GM12878 (cell line): ENCODE results near the gene ADGRD1. TPM values are rescaled to one million over a fixed set of nuclear protein-coding genes. Genes with fewer than 3 reads are reported as not detected.
A peak's percentile ranks its signal among the peaks of the same experiment; 100 is the strongest.

Source experiments
- ATF7 ChIP-seq: fragments of 450-650 bp; IDR thresholded peaks from 2 replicates; pipeline ENCODE4 v1.6.1; 2016; ENCODE audit warnings: low read depth, mild to moderate bottlenecking
- CEBPB ChIP-seq, 2 experiments: fragments of 150-350 bp in 1 of 2; IDR thresholded peaks; 2 replicates each; pipeline ENCODE4 v1.6.1; 2012 to 2014; ENCODE audit warnings: low read depth in 2 of 2, low read length in 2 of 2, borderline replicate concordance in 1 of 2, inconsistent platforms in 1 of 2
- IRF4 ChIP-seq: IDR thresholded peaks from 2 replicates; pipeline ENCODE4 v1.6.1; 2011; ENCODE audit warnings: low read depth, low read length
- KAT2A ChIP-seq: conservative IDR thresholded peaks from 2 replicates; pipeline ENCODE4 v1.6.1; 2011; ENCODE audit warnings: low read depth, low read length; ENCODE audit not compliant: control insufficient read depth
- MEF2B ChIP-seq: fragments of 450-650 bp; IDR thresholded peaks from 2 replicates; pipeline ENCODE4 v1.6.1; 2018; ENCODE audit warnings: mild to moderate bottlenecking, moderate library complexity; ENCODE audit not compliant: partially characterized antibody, poor library complexity, severe bottlenecking
- NFXL1 ChIP-seq: fragments of 450-650 bp; IDR thresholded peaks from 2 replicates; pipeline ENCODE4 v1.6.1; 2017; ENCODE audit warnings: antibody characterized with exemption, mild to moderate bottlenecking, borderline replicate concordance
- POLR2A ChIP-seq: IDR thresholded peaks from 2 replicates; pipeline ENCODE4 v1.6.1; 2011; ENCODE audit warnings: low read depth, mild to moderate bottlenecking, low read length
- ZNF384 ChIP-seq: IDR thresholded peaks from 2 replicates; pipeline ENCODE4 v1.6.1; 2012; ENCODE audit warnings: low read depth, mild to moderate bottlenecking, low read length, improper control_type of control experiment, borderline replicate concordance
- polyA plus RNA-seq, 11 experiments: library from polyadenylated mRNA; depleted of rRNA in 4 of 11; unstranded in 6 of 11; stranded (reverse) in 5 of 11; fragments of >200 nt; fragmentation: Nextera tagmentation in 4 of 11; fragmentation: Illumina TruSeq in 1 of 11; extraction: Ambion mirVana in 4 of 11; extraction: Trizol in 1 of 11; gene quantifications; 1 replicate in 1 of 11; 2 replicates in 10 of 11; pipeline versions ENCODE4 v1.2.1 to v1.2.3, GENCODE V29; 2011 to 2016; ENCODE audit warnings: inconsistent platforms in 2 of 11, missing spikeins in 2 of 11, low read depth in 1 of 11
- total RNA-seq, 4 experiments: library from RNA; depleted of rRNA in 3 of 4; stranded (reverse); fragments of >200 nt in 3 of 4; fragmentation: Illumina TruSeq in 1 of 4; extraction: Trizol in 1 of 4; gene quantifications; 2 replicates each; pipeline versions ENCODE4 v1.2.1 to v1.2.3, GENCODE V29; 2013 to 2021
- TF ChIP-seq, protein P1 (sequence below): fragments of 450-650 bp; IDR thresholded peaks from 2 replicates; pipeline ENCODE4 v1.6.1; 2017; ENCODE audit warnings: low read depth, mild to moderate bottlenecking, moderate library complexity
- TF ChIP-seq, protein P2 (sequence below): fragments of 450-650 bp; formaldehyde crosslinking; IDR thresholded peaks from 2 replicates; pipeline ENCODE4 v1.5.0; 2022; ENCODE audit warnings: mild to moderate bottlenecking, missing genetic modification characterization
- TF ChIP-seq, protein P3 (sequence below): IDR thresholded peaks from 2 replicates; pipeline ENCODE4 v1.6.1; 2012; ENCODE audit warnings: low read length, inconsistent platforms
- TF ChIP-seq, protein P4 (sequence below): IDR thresholded peaks from 2 replicates; pipeline ENCODE4 v1.6.1; 2011; ENCODE audit warnings: low read depth, low read length, improper control_type of control experiment, borderline replicate concordance
- TF ChIP-seq, protein P5 (sequence below): fragments of 450-650 bp; IDR thresholded peaks from 2 replicates; pipeline ENCODE4 v1.6.1; 2018; ENCODE audit warnings: mild to moderate bottlenecking, low read depth, moderate library complexity; ENCODE audit not compliant: partially characterized antibody

The ADGRD1 gene
- total and polyA plus RNA-seq, 10 of the 15 experiments (the other 5 are each of a cell fraction or from before 2014, with no cell fraction given), result 0.15 to 12.7 (median 1.2) TPM

DNA sequence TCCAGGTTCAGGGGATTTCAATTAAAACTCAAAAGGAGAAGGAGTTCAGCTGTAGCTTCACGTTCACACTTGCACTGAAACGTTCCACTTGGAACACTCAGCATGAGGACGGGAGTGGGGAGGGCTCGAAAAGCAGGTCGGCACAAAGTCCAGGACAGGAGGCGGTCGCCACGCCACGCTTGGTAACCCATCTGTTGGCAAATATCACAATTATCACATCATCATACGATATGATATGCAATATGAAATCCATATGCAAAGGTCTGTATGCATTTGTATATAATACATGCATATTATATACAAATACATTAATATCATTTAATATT, 17.2 kb downstream of the ADGRD1 start (continued):
- TF ChIP-seq, protein P1, sequence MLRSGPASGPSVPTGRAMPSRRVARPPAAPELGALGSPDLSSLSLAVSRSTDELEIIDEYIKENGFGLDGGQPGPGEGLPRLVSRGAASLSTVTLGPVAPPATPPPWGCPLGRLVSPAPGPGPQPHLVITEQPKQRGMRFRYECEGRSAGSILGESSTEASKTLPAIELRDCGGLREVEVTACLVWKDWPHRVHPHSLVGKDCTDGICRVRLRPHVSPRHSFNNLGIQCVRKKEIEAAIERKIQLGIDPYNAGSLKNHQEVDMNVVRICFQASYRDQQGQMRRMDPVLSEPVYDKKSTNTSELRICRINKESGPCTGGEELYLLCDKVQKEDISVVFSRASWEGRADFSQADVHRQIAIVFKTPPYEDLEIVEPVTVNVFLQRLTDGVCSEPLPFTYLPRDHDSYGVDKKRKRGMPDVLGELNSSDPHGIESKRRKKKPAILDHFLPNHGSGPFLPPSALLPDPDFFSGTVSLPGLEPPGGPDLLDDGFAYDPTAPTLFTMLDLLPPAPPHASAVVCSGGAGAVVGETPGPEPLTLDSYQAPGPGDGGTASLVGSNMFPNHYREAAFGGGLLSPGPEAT, result peak; percentile 4; the same call in 1 of the 2 replicates
- TF ChIP-seq, protein P2, sequence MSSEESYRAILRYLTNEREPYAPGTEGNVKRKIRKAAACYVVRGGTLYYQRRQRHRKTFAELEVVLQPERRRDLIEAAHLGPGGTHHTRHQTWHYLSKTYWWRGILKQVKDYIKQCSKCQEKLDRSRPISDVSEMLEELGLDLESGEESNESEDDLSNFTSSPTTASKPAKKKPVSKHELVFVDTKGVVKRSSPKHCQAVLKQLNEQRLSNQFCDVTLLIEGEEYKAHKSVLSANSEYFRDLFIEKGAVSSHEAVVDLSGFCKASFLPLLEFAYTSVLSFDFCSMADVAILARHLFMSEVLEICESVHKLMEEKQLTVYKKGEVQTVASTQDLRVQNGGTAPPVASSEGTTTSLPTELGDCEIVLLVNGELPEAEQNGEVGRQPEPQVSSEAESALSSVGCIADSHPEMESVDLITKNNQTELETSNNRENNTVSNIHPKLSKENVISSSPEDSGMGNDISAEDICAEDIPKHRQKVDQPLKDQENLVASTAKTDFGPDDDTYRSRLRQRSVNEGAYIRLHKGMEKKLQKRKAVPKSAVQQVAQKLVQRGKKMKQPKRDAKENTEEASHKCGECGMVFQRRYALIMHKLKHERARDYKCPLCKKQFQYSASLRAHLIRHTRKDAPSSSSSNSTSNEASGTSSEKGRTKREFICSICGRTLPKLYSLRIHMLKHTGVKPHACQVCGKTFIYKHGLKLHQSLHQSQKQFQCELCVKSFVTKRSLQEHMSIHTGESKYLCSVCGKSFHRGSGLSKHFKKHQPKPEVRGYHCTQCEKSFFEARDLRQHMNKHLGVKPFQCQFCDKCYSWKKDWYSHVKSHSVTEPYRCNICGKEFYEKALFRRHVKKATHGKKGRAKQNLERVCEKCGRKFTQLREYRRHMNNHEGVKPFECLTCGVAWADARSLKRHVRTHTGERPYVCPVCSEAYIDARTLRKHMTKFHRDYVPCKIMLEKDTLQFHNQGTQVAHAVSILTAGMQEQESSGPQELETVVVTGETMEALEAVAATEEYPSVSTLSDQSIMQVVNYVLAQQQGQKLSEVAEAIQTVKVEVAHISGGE (CRISPR knock-in tag), result no peak
- TF ChIP-seq KAT2A (no peak), MEF2B (no peak), ATF7 (0 out of 2 replicates have a peak, but pooled peaks have one; percentile 5), POLR2A (no peak), CEBPB (IDR thresholded peaks at IDR 0.05; ENCODE audit: borderline replicate concordance in 1 of 2, low read depth in 2 of 2, low read length in 2 of 2) (no peak), NFXL1 (no peak), IRF4 (no peak), ZNF384 (no peak)
- TF ChIP-seq, protein P3, sequence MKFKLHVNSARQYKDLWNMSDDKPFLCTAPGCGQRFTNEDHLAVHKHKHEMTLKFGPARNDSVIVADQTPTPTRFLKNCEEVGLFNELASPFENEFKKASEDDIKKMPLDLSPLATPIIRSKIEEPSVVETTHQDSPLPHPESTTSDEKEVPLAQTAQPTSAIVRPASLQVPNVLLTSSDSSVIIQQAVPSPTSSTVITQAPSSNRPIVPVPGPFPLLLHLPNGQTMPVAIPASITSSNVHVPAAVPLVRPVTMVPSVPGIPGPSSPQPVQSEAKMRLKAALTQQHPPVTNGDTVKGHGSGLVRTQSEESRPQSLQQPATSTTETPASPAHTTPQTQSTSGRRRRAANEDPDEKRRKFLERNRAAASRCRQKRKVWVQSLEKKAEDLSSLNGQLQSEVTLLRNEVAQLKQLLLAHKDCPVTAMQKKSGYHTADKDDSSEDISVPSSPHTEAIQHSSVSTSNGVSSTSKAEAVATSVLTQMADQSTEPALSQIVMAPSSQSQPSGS, result no peak
- TF ChIP-seq, protein P4, sequence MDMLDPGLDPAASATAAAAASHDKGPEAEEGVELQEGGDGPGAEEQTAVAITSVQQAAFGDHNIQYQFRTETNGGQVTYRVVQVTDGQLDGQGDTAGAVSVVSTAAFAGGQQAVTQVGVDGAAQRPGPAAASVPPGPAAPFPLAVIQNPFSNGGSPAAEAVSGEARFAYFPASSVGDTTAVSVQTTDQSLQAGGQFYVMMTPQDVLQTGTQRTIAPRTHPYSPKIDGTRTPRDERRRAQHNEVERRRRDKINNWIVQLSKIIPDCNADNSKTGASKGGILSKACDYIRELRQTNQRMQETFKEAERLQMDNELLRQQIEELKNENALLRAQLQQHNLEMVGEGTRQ, result no peak
- TF ChIP-seq, protein P5, sequence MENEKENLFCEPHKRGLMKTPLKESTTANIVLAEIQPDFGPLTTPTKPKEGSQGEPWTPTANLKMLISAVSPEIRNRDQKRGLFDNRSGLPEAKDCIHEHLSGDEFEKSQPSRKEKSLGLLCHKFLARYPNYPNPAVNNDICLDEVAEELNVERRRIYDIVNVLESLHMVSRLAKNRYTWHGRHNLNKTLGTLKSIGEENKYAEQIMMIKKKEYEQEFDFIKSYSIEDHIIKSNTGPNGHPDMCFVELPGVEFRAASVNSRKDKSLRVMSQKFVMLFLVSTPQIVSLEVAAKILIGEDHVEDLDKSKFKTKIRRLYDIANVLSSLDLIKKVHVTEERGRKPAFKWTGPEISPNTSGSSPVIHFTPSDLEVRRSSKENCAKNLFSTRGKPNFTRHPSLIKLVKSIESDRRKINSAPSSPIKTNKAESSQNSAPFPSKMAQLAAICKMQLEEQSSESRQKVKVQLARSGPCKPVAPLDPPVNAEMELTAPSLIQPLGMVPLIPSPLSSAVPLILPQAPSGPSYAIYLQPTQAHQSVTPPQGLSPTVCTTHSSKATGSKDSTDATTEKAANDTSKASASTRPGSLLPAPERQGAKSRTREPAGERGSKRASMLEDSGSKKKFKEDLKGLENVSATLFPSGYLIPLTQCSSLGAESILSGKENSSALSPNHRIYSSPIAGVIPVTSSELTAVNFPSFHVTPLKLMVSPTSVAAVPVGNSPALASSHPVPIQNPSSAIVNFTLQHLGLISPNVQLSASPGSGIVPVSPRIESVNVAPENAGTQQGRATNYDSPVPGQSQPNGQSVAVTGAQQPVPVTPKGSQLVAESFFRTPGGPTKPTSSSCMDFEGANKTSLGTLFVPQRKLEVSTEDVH, result no peak
